ENCODE measurements around the gene KANSL1. TPM values are rescaled to one million over a fixed set of nuclear protein-coding genes. Genes with fewer than 3 reads are reported as not detected.

The KANSL1 gene
- total RNA-seq, 2 donors from 2014 or later = 137 to 144 TPM

DNA sequence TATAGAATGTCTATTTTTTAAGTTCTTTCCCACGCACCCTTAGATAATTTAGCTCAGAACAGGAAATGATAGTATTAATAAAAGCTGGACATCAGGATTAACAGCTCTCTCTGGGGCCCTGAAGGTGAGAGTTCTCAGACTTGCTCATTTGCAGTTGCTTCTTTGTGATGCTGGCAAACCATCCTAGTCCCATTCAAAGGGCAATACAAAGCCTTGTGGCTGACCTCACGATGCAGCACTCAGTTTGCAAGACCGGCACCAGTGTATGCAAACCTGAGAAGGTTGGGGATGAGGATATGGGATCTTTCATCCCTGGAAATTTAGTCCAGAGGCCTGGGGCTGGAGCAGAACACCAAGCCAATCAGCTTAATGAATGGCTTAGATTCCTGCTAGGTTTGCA is 164.9 kb downstream of the KANSL1 start:
- no peaks in the 10 kb centered on the region for H3K9me3 Mint-ChIP-seq

GRCh38 chr17:46027976-46028325 is 165.3 kb downstream of the KANSL1 start:
- H3K9me3 ChIP-seq (ENCODE audit: control insufficient read depth, low read length) = no peaks in the 10 kb centered on the region
- Mint-ChIP-seq H3K27ac (peak overlapping the region; percentile 82), H3K4me3 (no peak overlapping the region), H3K27me3 (ENCODE audit: insufficient read depth) (no peaks in the 10 kb centered on the region), H3K9me3 (no peaks in the 10 kb centered on the region), H3K4me1 (peaks cover 33% of the 10 kb centered on the region), H3K36me3 (ENCODE audit: low read depth) (peaks cover 60% of the 10 kb centered on the region)
- peaks cover 7% of the 10 kb centered on the region for H3K4me1 ChIP-seq (ENCODE audit: control insufficient read depth, insufficient read depth, low read length)
- H3K27me3 ChIP-seq (ENCODE audit: control insufficient read depth, insufficient read depth, low read length, poor library complexity, severe bottlenecking) = no peaks in the 10 kb centered on the region
- DNase-seq = no peak
- no peak for TF ChIP-seq CTCF (conservative IDR thresholded peaks at IDR 0.05)
- no peak overlapping the region for H3K27ac ChIP-seq (ENCODE audit: low read depth, low read length)
- WGBS, 2 experiments (ENCODE audit: insufficient coverage in 1 of 2, insufficient read length in 1 of 2) = 91 to 93% methylated on average over 3 to 4 of the region's 4 CpGs
- H3K36me3 ChIP-seq (ENCODE audit: control insufficient read depth, insufficient read depth, low read length) = peaks cover 65% of the 10 kb centered on the region
- H3K9ac ChIP-seq (ENCODE audit: extremely low read depth, low read length, poor library complexity, severe bottlenecking) = no peak overlapping the region
- H3K4me3 ChIP-seq (ENCODE audit: low read length) = no peak overlapping the region

More for the DNA sequence above, 164.9 kb downstream of the KANSL1 start:
- H3K36me3 Mint-ChIP-seq (ENCODE audit: low read depth) = peaks cover 60% of the 10 kb centered on the region
- H3K27me3 Mint-ChIP-seq (ENCODE audit: insufficient read depth) = no peaks in the 10 kb centered on the region
- WGBS, 2 experiments (ENCODE audit: insufficient coverage in 1 of 2, insufficient read length in 1 of 2) = 85% methylated on average over 3 of the region's 3 CpGs
- H3K4me3 Mint-ChIP-seq = no peak overlapping the region
- Histone ChIP-seq H3K27me3 (ENCODE audit: control insufficient read depth, insufficient read depth, low read length, poor library complexity, severe bottlenecking) (no peaks in the 10 kb centered on the region), H3K27ac (ENCODE audit: low read depth, low read length) (no peak overlapping the region), H3K4me1 (ENCODE audit: control insufficient read depth, insufficient read depth, low read length) (peaks cover 7% of the 10 kb centered on the region), H3K9ac (ENCODE audit: extremely low read depth, low read length, poor library complexity, severe bottlenecking) (no peak overlapping the region), H3K36me3 (ENCODE audit: control insufficient read depth, insufficient read depth, low read length) (peaks cover 69% of the 10 kb centered on the region), H3K4me3 (ENCODE audit: low read length) (no peak overlapping the region), H3K9me3 (ENCODE audit: control insufficient read depth, low read length) (no peaks in the 10 kb centered on the region)
- DNase-seq = no peak
- peaks cover 33% of the 10 kb centered on the region for H3K4me1 Mint-ChIP-seq
- H3K27ac Mint-ChIP-seq = peak overlapping the region; percentile 82
- TF ChIP-seq CTCF (conservative IDR thresholded peaks at IDR 0.05) = no peak

GRCh38 chr17:46027048-46027975 is 165.9 kb downstream of the KANSL1 start:
- H3K4me1 ChIP-seq (ENCODE audit: control insufficient read depth, insufficient read depth, low read length) = peaks cover 7% of the 10 kb centered on the region
- TF ChIP-seq CTCF (conservative IDR thresholded peaks at IDR 0.05) = no peak
- no peak overlapping the region for H3K4me3 Mint-ChIP-seq
- H3K27ac Mint-ChIP-seq = peak overlapping the region; percentile 82
- peaks cover 59% of the 10 kb centered on the region for H3K36me3 ChIP-seq (ENCODE audit: control insufficient read depth, insufficient read depth, low read length)
- DNase-seq = peak; percentile 62
- peaks cover 33% of the 10 kb centered on the region for H3K4me1 Mint-ChIP-seq
- no peaks in the 10 kb centered on the region for H3K9me3 ChIP-seq (ENCODE audit: control insufficient read depth, low read length)
- peaks cover 58% of the 10 kb centered on the region for H3K36me3 Mint-ChIP-seq (ENCODE audit: low read depth)
- no peaks in the 10 kb centered on the region for H3K9me3 Mint-ChIP-seq
- H3K27me3 ChIP-seq (ENCODE audit: control insufficient read depth, insufficient read depth, low read length, poor library complexity, severe bottlenecking) = no peaks in the 10 kb centered on the region
- no peak overlapping the region for H3K4me3 ChIP-seq (ENCODE audit: low read length)
- WGBS, 2 experiments (ENCODE audit: insufficient coverage in 1 of 2, insufficient read length in 1 of 2) = 84 to 90% methylated on average over 10 to 12 of the region's 12 CpGs
- H3K27me3 Mint-ChIP-seq (ENCODE audit: insufficient read depth) = no peaks in the 10 kb centered on the region
- peak overlapping the region; percentile 42 for H3K27ac ChIP-seq (ENCODE audit: low read depth, low read length)
- H3K9ac ChIP-seq (ENCODE audit: extremely low read depth, low read length, poor library complexity, severe bottlenecking) = no peak overlapping the region
